ENCODE results near the gene ANKRD66.
A peak's percentile ranks its signal among the peaks of the same experiment; 100 is the strongest.
"Not testable (repeated sequence)": the region's sequence is repeated elsewhere in the genome, so short reads cannot be mapped to it uniquely, and the experiment has no call there.

Gene ANKRD66

GRCh38 chr6:46741910-46742309, 4.8 kb upstream of the ANKRD66 start:
- no peak overlapping the region for H3K27ac ChIP-seq
- TF ChIP-seq CTCF (conservative IDR thresholded peaks at IDR 0.05) = no peak
- no peak for TF ChIP-seq ZFX (IDR thresholded peaks at IDR 0.05)

GRCh38 chr6:46743425-46744158, 3.1 kb upstream of the ANKRD66 start:
- no peak overlapping the region for H3K27ac ChIP-seq
- TF ChIP-seq ZFX (IDR thresholded peaks at IDR 0.05) = no peak
- no peak for TF ChIP-seq CTCF (conservative IDR thresholded peaks at IDR 0.05)

GRCh38 chr6:46744159-46744725, 2.5 kb upstream of the ANKRD66 start:
- H3K27ac ChIP-seq = not testable (repeated sequence)

GRCh38 chr6:46745973-46746372, 760 bp upstream of the ANKRD66 start:
- no peak overlapping the region for H3K27ac ChIP-seq
- TF ChIP-seq ZFX (IDR thresholded peaks at IDR 0.05) = no peak
- TF ChIP-seq CTCF (conservative IDR thresholded peaks at IDR 0.05) = no peak

GRCh38 chr6:46748940-46749503, 2.3 kb downstream of the ANKRD66 start:
- no peak for TF ChIP-seq CTCF (conservative IDR thresholded peaks at IDR 0.05)
- no peak for TF ChIP-seq ZFX (IDR thresholded peaks at IDR 0.05)
- peak overlapping the region; percentile 49 for H3K27ac ChIP-seq

- no peak for TF ChIP-seq ZFX (IDR thresholded peaks at IDR 0.05)
- no peak for TF ChIP-seq CTCF (conservative IDR thresholded peaks at IDR 0.05)
- peak overlapping the region; percentile 49; the same call in 1 of the 2 replicates for H3K27ac ChIP-seq
Measured at GRCh38 chr6:46749731-46750130, 3.0 kb downstream of the ANKRD66 start.

- H3K27ac ChIP-seq = no peak overlapping the region
- TF ChIP-seq ZFX (IDR thresholded peaks at IDR 0.05) = no peak
- TF ChIP-seq CTCF (conservative IDR thresholded peaks at IDR 0.05) = no peak
Measured at GRCh38 chr6:46751658-46752057, 4.9 kb downstream of the ANKRD66 start.

All from C4-2B (cell line).